ENCODE measurements around the gene BNIP5.
"Not testable (repeated sequence)": the region's sequence is repeated elsewhere in the genome, so short reads cannot be mapped to it uniquely, and the experiment has no call there.

BNIP5 gene

GRCh38 chr6:36345681-36346466 lies 9.2 kb upstream of the BNIP5 start:
- in situ Hi-C loops (cut with MboI; ENCODE audit: low sequenced_read_pairs): no loop called here

GRCh38 chr6:36343109-36343680 lies 6.5 kb upstream of the BNIP5 start:
- in situ Hi-C loops (cut with MboI; ENCODE audit: low sequenced_read_pairs): no loop called here

DNA sequence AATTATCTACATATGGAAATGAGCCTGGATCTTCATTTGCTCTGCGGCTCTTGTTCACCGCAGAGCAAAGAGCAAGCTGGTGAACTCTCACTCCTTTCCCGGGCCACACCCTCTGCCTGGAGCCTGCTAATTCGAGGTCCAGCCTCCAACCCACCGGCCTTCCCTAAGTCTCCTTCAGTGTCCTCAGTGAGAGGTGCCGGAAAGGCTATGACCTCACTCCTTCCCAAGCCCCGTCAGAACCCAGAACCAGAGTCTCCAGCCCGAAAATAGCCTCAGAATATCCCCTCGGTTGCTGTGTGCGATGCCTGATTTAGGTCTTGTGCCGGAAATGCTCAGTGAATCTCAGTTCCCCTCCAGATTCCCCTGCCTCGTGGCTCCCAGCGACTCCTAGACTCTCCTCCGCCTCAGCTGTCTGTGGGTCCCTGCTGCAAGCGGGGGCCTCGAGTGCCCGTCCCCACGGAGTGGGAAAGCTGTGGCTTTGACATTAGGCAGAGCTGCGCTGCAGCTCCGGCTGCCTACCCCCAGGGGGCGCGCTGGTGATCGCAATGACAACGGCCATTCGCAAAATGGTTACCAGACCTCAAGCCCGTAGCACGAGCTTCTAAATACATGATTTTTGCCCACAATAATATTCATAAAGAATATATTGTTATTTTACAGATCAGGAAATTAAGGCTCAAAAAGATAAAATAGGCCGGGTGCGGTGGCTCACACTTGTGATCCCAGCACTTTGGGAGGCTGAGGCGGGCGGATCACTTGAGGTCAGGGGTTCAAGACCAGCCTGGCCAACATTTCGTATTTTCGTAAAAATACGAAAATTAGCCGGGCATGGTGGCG lies 4.1 kb upstream of the BNIP5 start:
- in situ Hi-C loops (cut with MboI; ENCODE audit: low sequenced_read_pairs): no loop called here

GRCh38 chr6:36340306-36340617 lies 3.6 kb upstream of the BNIP5 start:
- in situ Hi-C loops (cut with MboI; ENCODE audit: low sequenced_read_pairs): no loop called here

GRCh38 chr6:36339146-36339545 lies 2.5 kb upstream of the BNIP5 start:
- in situ Hi-C loops (cut with MboI; ENCODE audit: low sequenced_read_pairs): no loop called here

- in situ Hi-C loops (cut with MboI; ENCODE audit: low sequenced_read_pairs): not testable (repeated sequence)
These were observed 1.5 kb upstream of the BNIP5 start for GRCh38 chr6:36338223-36338622.

DNA sequence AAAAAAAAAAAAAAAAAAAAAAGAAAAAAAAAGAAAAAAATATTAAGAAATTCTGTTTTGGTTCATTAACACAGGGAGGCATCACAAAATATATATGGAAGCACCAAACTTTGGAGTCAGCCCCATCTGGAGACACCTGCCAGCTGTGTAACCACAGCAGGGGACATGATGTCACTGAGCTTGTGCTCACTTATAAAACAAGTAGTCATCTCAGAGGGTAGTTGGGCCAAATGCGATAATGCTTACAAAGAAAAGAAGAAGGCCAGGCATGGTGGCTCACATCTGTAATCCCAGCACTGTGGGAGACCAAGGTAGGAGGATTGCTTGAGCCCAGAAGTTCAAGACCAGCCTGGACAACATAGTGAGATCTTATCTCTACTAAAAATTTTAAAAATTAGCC lies 1.1 kb upstream of the BNIP5 start:
- in situ Hi-C loops (cut with MboI; ENCODE audit: low sequenced_read_pairs): no loop called here

DNA sequence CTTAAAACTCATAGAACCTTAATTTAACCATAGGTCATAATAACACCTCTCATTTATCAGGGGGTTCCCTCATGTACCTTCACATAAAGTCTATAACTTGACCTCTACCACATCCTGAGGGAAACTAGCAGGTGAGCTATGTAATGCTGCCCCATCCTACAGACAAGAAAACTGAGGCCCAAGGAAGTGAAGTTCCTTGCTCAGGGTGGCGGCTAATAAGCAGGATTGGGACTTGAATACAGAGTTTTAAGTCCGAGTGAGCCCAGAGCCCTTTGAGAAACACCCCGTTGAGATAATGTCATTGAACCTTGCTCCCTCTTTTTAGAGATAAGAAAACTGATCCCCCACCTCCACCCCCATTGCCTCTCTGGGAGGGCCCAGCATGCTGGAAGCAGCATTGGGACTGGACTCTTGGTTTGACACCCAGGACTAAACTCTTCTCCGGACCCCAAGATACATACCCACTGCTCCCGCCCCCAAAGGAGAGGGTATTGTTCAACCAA lies 429 bp downstream of the BNIP5 start:
- in situ Hi-C loops (cut with MboI; ENCODE audit: low sequenced_read_pairs): no loop called here

- in situ Hi-C loops (cut with MboI; ENCODE audit: low sequenced_read_pairs): no loop called here
These were observed 1.1 kb downstream of the BNIP5 start for GRCh38 chr6:36335465-36336207.

DNA sequence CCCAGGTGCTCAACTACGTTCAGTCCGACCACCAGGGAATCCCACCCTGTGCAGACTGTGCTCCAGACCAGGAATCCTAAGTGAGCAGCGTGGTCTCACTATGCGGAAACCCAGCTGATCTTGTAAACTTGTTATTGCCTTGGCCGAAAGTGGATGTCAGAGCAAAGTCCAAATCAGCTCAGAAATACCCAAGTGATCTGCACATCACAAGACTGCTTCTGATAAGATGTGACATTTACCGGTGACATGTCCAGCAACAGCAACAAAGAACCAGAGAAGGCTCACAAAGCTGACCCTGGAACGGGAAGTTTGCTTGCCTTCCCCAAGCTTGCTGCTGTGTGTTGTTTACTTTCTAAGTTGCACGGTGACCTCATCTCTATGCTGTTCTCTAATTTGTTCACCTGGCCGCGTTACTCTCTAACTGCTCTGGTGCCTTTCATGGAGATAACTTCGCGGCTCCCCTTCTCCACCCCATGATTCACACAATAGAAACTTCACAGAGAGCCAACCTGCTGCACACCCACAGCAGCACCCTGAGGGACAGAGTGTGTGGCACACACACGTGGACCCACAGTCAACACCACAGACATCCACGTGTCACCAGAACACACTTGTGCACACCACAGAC lies 1.7 kb downstream of the BNIP5 start:
- in situ Hi-C loops (cut with MboI; ENCODE audit: low sequenced_read_pairs): no loop called here

- in situ Hi-C loops (cut with MboI; ENCODE audit: low sequenced_read_pairs): no loop called here
These were observed 2.6 kb downstream of the BNIP5 start for GRCh38 chr6:36333931-36334725.

- in situ Hi-C loops (cut with MboI; ENCODE audit: low sequenced_read_pairs): no loop called here
These were observed 3.4 kb downstream of the BNIP5 start for GRCh38 chr6:36333171-36333895.

DNA sequence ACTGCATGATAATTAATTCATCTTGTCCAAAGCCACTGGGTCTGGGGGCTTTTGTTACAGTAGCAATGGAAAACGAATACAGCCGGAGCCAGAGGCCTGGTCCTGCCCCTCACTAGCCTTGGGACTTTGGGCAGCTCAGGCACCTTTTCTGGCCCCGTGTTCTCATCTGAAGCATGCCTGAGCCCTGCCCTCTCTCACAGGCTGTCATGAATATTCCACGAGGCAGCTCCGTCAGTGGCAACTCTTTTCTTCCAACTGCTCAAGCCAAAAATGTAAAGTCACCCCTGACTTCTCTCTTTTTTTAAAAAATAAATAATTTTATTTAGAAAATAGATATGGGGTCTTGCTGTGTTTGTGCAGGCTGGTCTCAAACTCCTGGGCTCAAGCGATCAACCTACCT lies 5.3 kb downstream of the BNIP5 start:
- in situ Hi-C loops (cut with MboI; ENCODE audit: low sequenced_read_pairs): no loop called here

GRCh38 chr6:36330366-36330765 lies 6.3 kb downstream of the BNIP5 start:
- in situ Hi-C loops (cut with MboI; ENCODE audit: low sequenced_read_pairs): no loop called here

DNA sequence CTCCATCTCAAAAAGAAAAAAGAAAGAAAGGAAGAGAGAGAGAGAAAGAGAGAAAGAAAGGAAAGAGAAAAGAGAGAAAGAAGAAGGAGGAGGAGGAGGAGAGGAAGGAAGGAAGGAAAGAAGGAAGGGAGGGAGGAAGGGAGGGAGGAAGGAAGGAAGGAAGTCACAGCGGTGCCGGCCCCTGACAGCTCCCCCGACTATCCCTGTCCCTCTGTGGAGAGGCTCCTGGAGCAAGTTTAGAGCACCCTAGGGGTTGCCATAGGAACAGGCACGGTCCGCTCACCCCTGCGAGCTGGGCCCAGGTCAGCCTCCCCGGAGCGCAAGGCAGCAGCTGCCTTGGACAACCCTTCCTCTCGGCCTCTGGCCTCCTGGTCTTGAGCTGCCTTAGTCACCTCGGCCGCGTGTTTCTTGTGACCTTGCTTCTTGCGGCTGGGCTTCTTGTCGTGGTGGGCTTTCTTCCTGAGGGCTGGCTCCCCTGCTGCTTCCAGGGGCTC lies 6.8 kb downstream of the BNIP5 start:
- in situ Hi-C loops (cut with MboI; ENCODE audit: low sequenced_read_pairs): no loop called here

- in situ Hi-C loops (cut with MboI; ENCODE audit: low sequenced_read_pairs): no loop called here
These were observed 8.1 kb downstream of the BNIP5 start for GRCh38 chr6:36328600-36328999.

GRCh38 chr6:36327919-36328236 lies 8.8 kb downstream of the BNIP5 start:
- in situ Hi-C loops (cut with MboI; ENCODE audit: low sequenced_read_pairs): no loop called here

GRCh38 chr6:36327226-36327918 lies 9.3 kb downstream of the BNIP5 start:
- in situ Hi-C loops (cut with MboI; ENCODE audit: low sequenced_read_pairs): no loop called here
